LNCaP clone FGC (cell line): ENCODE results near the gene LEKR1.

Source experiments
- DNase-seq: peaks from one replicate; pipeline ENCODE4 v3.0.0-alpha.2; 2011; ENCODE audit warnings: low read depth
- H3K4me3 ChIP-seq: 2 replicates; pipeline ENCODE4 v1.5.1; 2011; ENCODE audit warnings: mild to moderate bottlenecking, low read depth, low read length, control low read depth
- TF ChIP-seq, protein P1 (sequence below): IDR thresholded peaks from 2 replicates; pipeline ENCODE4 v1.5.1; 2012; ENCODE audit warnings: mild to moderate bottlenecking; ENCODE audit not compliant: control insufficient read depth, insufficient read depth; ENCODE audit errors: extremely low read depth

LEKR1 gene

DNA sequence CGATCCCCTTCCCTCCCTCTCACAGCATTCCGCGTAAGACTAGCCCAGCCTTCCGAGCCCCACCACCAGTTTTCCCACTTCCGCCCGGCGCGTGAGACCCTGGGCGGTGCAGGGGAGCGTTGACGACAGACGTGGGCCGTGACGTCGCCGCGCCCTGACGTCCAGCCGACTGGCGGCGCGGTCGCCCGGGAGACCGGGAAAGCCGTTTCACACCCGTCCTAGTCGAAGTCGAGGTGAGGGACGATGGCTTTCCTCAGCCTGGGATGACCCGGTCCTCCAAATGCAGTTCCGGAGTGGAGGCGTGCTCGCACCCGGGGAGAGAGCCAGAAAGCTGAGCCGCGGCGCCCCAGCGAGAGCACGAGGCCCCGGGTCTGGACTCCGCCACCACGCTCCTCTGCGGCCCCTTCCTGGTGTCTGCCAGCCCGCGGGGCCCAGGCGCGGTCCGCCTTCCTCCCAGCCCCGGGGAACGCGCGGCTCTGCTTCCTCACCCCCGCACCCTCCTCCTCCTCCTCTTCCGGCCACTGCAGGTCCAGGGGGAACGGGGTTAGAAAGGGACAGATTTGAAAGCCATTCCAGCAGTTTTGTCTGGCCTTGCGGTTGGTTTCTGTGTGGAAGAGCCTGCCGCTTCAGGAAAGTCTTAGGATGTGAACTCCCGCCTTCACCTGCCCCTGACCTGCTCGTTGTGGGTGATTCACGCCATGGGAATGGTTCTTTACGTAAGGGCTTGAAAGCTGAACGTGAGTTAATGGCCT, at the start of gene LEKR1:
TSS of gene LEKR1 (plus strand) at position 210 of the 752 bp plus-strand sequence. CDS start 2,977 bp downstream, outside the sequence.
- H3K4me3 ChIP-seq = peak within 1 kb of the TSS; percentile 62
- DNase-seq = no peak
- TF ChIP-seq, protein P1, sequence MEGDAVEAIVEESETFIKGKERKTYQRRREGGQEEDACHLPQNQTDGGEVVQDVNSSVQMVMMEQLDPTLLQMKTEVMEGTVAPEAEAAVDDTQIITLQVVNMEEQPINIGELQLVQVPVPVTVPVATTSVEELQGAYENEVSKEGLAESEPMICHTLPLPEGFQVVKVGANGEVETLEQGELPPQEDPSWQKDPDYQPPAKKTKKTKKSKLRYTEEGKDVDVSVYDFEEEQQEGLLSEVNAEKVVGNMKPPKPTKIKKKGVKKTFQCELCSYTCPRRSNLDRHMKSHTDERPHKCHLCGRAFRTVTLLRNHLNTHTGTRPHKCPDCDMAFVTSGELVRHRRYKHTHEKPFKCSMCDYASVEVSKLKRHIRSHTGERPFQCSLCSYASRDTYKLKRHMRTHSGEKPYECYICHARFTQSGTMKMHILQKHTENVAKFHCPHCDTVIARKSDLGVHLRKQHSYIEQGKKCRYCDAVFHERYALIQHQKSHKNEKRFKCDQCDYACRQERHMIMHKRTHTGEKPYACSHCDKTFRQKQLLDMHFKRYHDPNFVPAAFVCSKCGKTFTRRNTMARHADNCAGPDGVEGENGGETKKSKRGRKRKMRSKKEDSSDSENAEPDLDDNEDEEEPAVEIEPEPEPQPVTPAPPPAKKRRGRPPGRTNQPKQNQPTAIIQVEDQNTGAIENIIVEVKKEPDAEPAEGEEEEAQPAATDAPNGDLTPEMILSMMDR = no peak

DNA sequence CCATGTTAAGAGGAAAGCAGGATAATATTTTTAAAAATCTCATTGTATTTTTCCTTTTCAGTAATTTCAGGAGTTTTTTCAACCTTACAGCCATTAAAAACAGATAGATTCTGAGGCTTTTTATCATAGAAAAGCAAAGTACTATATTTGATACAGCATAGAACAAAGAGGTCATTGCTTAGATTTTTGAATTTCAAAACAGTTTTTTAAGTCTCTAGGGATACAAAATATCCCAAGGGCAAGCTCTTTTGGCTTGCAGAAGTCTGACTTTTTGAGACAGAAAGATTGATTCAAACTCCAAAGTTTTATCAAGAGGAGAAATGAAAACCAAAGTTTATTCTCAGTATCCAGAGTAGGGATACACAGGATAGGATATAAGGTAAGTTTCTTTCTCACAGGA, 49.3 kb upstream of the LEKR1 start:
- no peak for DNase-seq
- TF ChIP-seq, protein P1 = no peak
- H3K4me3 ChIP-seq = no peak overlapping the region

DNA sequence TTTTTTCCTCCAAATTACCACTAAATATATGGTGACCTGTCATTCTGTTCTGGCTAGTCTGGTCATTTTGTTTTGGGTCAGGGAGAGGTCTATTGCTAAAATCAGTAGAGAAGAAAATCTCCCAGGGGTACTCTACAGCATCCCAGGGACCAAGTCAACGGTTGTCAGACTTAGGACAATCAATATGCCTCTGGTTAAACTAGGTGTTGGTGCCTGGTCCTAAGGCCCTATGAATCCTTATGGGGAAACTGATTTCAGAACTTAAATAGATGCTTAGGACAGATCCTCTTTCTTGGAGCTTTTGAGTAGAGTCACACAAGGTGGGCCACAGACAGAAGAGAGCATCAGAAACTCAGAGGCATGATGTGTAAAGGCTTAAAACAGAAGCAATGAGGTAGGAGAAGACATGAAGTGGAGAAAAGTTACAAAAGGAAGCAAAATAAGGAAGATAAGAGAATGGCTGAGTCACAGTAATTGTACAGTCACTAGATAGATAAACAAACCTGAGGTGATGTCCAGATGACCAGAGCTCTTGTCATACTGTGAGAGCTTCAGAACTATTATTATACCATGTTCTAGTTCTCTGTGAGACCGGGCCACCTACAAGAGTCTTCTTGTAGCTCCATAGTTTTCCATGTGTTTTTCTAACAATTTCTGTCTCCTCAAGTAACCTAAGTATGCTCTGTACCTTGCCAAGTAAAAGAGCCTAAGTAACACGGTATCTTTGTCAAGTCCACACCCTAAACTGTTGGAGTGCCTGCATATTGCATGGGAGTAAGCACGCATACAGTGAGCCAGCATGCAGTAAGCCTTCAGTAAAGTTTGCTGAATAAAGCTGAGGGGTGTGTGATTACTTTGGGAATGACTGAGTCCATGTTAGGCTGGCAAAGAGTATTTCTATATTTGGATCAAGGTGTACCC, 44.6 kb upstream of the LEKR1 start:
- no peak for DNase-seq

DNA sequence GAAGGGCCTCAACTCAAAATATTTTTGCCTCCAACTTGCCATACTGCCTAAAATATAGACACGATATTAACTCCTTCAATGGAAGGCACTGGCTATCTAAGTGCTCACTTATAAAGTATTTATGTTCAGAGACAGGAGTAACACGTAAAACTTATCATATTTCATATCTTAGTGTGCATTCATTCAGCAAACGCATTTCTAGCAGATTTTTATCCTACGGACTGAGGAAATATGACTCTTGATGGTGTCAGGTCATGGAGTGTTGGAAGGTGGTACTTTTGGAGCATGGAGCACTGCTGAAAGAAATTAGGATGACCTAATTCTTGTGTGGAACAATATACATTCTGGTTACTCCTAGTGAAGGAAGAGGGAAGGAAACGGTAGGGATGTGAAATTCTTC, 43.8 kb upstream of the LEKR1 start:
- H3K4me3 ChIP-seq = no peak overlapping the region
- DNase-seq = no peak
- TF ChIP-seq, protein P1 = no peak

More for the DNA sequence above, 44.6 kb upstream of the LEKR1 start:
- TF ChIP-seq, protein P1 = no peak
- H3K4me3 ChIP-seq = no peak overlapping the region

DNA sequence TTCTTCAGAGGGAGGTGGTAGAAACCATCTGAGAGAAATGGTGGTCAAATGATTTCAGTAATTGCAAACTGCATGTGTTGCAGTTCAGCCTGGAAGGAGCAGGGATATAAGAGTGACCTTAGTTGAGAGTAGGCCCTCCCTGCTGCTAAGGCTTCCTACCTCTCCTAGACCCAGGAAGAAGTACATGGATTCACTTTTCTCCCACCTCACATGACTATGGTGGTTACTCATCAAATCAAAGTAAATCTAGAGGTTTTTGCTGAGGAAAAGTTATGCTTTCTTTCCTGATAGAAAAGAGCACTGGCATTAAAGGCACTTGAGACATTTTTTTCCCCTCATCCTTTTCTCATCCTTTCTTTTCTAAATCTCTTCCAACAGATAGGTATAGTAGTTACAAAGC, 43.2 kb upstream of the LEKR1 start:
- DNase-seq = no peak
- TF ChIP-seq, protein P1 = no peak

DNA sequence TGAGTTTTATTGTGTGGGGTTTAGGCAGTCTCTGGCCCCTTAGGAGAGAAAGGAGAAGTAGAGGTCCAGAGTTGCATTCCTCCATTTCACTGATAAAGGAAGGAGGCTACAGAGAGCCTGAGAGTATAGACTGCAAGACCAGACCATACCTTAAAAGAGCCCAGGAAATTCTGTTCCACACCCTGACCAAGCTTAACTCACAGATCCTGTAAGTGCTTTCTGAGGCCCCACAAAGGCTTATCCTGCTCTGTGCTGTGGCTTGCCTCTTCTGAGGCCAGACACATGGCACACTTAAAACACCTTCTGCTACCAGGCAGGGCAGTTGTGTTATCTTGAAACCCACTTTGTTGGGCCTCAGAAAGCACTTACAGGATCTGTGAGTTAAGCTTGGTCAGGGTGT, 39.2 kb upstream of the LEKR1 start:
- DNase-seq = no peak
- TF ChIP-seq, protein P1 = no peak
- H3K4me3 ChIP-seq = no peak overlapping the region

More for the DNA sequence above, 43.2 kb upstream of the LEKR1 start:
- H3K4me3 ChIP-seq = no peak overlapping the region
